Measurements from ENCODE around the gene RUVBL1. TPM values are rescaled to one million over a fixed set of nuclear protein-coding genes. Genes with fewer than 3 reads are reported as not detected.

Gene RUVBL1
- total RNA-seq, 2 donors from 2014 or later, result 16.1 to 48.2 TPM

DNA sequence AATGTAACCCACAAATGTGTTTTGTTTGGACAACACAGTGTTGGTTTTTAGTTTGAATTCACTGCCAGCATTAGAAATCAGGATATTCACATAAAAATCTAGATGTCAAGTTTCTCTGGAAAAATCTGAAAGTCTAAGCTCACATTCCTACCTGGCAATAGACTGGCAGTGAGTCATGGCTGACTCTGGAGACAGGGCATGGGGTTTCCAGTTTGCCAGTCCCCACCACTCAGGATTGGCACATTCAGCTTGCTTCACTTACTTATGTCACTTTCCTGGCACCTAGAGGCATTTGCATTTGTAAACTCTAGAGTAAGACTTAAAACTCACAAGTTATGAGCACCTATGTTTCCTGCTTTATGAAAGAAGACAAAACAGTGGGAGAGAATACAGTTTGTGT is 90.5 kb downstream of the RUVBL1 start:
- intact Hi-C loops (cut with DNase I), result no loop called here
- Histone ChIP-seq H3K27ac (no peak overlapping the region), H3K4me3 (no peak overlapping the region), H3K27me3 (no peaks in the 10 kb centered on the region), H3K9ac (ENCODE audit: low read depth in 2 of 2, low read length in 2 of 2) (no peak overlapping the region), H3K9me3 (no peaks in the 10 kb centered on the region), H3K36me3 (no peaks in the 10 kb centered on the region), H3K4me1 (no peaks in the 10 kb centered on the region)
- DNase-seq, result no peak
- no peak for TF ChIP-seq CTCF (IDR thresholded peaks at IDR 0.05)

Other genes starting within 250 kb of the RUVBL1 start
- gene KBTBD12, start 208.6 kb downstream of the RUVBL1 start, total RNA-seq, result 1 to 10 TPM; 3.2 to 4.1 TPM
- 100 to 1,000 TPM; 184 to 250 TPM for gene SEC61A1, start 71.4 kb downstream of the RUVBL1 start, total RNA-seq
- gene EEFSEC, start 29.7 kb upstream of the RUVBL1 start, total RNA-seq, result 10 to 100 TPM in 1 of 2 donors, 1 to 10 TPM in 1; 8.6 to 16.6 TPM